ENCODE data around the gene SLC30A2.

DNA sequence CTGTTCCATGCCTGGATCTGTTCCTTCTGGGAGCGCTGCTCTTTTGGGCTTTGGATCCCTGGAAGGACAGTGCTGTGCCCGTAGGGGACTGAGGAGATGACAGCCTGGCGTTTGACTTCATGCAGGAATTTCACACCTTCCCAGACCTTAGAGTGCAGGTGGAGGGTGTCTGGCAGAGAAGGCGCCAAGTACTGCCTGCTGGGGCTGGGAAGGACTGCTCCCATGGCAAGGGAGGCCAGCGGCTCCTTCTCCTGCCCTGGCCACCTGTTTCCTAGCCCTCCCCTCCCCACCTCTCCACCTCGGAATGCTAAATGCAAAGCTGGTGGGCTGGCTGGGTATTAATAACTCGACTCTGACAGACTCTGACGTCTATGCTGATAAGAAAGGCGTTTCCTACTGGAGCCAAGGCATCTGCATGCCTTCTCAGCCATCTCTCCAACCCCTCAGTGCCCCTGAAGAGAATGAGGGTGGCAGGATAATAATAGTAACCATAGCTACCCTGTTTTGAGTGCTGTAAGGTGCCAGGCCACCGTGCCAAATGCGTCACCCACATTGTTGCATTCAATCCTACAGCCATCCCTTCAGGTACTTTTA, 48.3 kb upstream of the SLC30A2 start:
- TF ChIP-seq, protein P1, sequence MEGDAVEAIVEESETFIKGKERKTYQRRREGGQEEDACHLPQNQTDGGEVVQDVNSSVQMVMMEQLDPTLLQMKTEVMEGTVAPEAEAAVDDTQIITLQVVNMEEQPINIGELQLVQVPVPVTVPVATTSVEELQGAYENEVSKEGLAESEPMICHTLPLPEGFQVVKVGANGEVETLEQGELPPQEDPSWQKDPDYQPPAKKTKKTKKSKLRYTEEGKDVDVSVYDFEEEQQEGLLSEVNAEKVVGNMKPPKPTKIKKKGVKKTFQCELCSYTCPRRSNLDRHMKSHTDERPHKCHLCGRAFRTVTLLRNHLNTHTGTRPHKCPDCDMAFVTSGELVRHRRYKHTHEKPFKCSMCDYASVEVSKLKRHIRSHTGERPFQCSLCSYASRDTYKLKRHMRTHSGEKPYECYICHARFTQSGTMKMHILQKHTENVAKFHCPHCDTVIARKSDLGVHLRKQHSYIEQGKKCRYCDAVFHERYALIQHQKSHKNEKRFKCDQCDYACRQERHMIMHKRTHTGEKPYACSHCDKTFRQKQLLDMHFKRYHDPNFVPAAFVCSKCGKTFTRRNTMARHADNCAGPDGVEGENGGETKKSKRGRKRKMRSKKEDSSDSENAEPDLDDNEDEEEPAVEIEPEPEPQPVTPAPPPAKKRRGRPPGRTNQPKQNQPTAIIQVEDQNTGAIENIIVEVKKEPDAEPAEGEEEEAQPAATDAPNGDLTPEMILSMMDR (IDR thresholded peaks at IDR 0.05; ENCODE audit: insufficient read depth, low read length), result no peak
- TF ChIP-seq POLR2AphosphoS5 (IDR thresholded peaks at IDR 0.05; ENCODE audit: low read depth) (no peak), GABPA (IDR thresholded peaks at IDR 0.05; ENCODE audit: low read depth) (no peak)
- TF ChIP-seq, protein P2, sequence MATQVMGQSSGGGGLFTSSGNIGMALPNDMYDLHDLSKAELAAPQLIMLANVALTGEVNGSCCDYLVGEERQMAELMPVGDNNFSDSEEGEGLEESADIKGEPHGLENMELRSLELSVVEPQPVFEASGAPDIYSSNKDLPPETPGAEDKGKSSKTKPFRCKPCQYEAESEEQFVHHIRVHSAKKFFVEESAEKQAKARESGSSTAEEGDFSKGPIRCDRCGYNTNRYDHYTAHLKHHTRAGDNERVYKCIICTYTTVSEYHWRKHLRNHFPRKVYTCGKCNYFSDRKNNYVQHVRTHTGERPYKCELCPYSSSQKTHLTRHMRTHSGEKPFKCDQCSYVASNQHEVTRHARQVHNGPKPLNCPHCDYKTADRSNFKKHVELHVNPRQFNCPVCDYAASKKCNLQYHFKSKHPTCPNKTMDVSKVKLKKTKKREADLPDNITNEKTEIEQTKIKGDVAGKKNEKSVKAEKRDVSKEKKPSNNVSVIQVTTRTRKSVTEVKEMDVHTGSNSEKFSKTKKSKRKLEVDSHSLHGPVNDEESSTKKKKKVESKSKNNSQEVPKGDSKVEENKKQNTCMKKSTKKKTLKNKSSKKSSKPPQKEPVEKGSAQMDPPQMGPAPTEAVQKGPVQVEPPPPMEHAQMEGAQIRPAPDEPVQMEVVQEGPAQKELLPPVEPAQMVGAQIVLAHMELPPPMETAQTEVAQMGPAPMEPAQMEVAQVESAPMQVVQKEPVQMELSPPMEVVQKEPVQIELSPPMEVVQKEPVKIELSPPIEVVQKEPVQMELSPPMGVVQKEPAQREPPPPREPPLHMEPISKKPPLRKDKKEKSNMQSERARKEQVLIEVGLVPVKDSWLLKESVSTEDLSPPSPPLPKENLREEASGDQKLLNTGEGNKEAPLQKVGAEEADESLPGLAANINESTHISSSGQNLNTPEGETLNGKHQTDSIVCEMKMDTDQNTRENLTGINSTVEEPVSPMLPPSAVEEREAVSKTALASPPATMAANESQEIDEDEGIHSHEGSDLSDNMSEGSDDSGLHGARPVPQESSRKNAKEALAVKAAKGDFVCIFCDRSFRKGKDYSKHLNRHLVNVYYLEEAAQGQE (IDR thresholded peaks at IDR 0.05; ENCODE audit: insufficient replicate concordance, low read depth), result no peak

Data from HL-60 (cell line).